ENCODE measurements around the gene COL5A1. TPM values are rescaled to one million over a fixed set of nuclear protein-coding genes. Genes with fewer than 3 reads are reported as not detected.
"Not testable (repeated sequence)": the region's sequence is repeated elsewhere in the genome, so short reads cannot be mapped to it uniquely, and the experiment has no call there.

COL5A1 gene
- total RNA-seq, 1 donor from 2014 or later: 2.8 TPM

GRCh38 chr9:134703730-134704114, 62.1 kb downstream of the COL5A1 start:
- ATAC-seq; DNase-seq (ENCODE audit: low spot score): not testable (repeated sequence)

- ATAC-seq (no peak), DNase-seq (ENCODE audit: low spot score) (no peak)
These were observed 62.9 kb downstream of the COL5A1 start for GRCh38 chr9:134704498-134704897.

- no peak for ATAC-seq
- no peak for DNase-seq (ENCODE audit: low spot score)
These were observed 64.2 kb downstream of the COL5A1 start for GRCh38 chr9:134705786-134706185.

GRCh38 chr9:134706522-134706921, 64.9 kb downstream of the COL5A1 start:
- DNase-seq (ENCODE audit: low spot score) (no peak), ATAC-seq (no peak)

- peak; percentile 35 for ATAC-seq
- DNase-seq (ENCODE audit: low spot score): no peak
These were observed 65.6 kb downstream of the COL5A1 start for GRCh38 chr9:134707031-134707680.

- DNase-seq (ENCODE audit: low spot score): no peak
- ATAC-seq: no peak
These were observed 66.4 kb downstream of the COL5A1 start for GRCh38 chr9:134707731-134708671.

GRCh38 chr9:134708672-134709038, 67.1 kb downstream of the COL5A1 start:
- no peak for DNase-seq (ENCODE audit: low spot score)
- no peak for ATAC-seq

- no peak for ATAC-seq
- no peak for DNase-seq (ENCODE audit: low spot score)
These were observed 68.1 kb downstream of the COL5A1 start for GRCh38 chr9:134709512-134710270.

- DNase-seq (ENCODE audit: low spot score) (no peak), ATAC-seq (no peak)
These were observed 68.6 kb downstream of the COL5A1 start for GRCh38 chr9:134710271-134710540.

- ATAC-seq (no peak), DNase-seq (ENCODE audit: low spot score) (no peak)
These were observed 69.3 kb downstream of the COL5A1 start for GRCh38 chr9:134710901-134711300.

- no peak for ATAC-seq
- no peak for DNase-seq (ENCODE audit: low spot score)
These were observed 70.6 kb downstream of the COL5A1 start for GRCh38 chr9:134712243-134712642.

- DNase-seq (ENCODE audit: low spot score): no peak
- no peak for ATAC-seq
These were observed 71.3 kb downstream of the COL5A1 start for GRCh38 chr9:134712926-134713325.

- not testable (repeated sequence) for ATAC-seq; DNase-seq (ENCODE audit: low spot score)
These were observed 73.9 kb downstream of the COL5A1 start for GRCh38 chr9:134715536-134715935.

GRCh38 chr9:134716067-134716466, 74.5 kb downstream of the COL5A1 start:
- DNase-seq (ENCODE audit: low spot score) (no peak), ATAC-seq (no peak)

- ATAC-seq (no peak), DNase-seq (ENCODE audit: low spot score) (no peak)
These were observed 75.5 kb downstream of the COL5A1 start for GRCh38 chr9:134717056-134717455.

- ATAC-seq: no peak
- DNase-seq (ENCODE audit: low spot score): no peak
These were observed 76.5 kb downstream of the COL5A1 start for GRCh38 chr9:134717924-134718645.

GRCh38 chr9:134719331-134719730, 77.7 kb downstream of the COL5A1 start:
- no peak for ATAC-seq
- DNase-seq (ENCODE audit: low spot score): no peak

- DNase-seq (ENCODE audit: low spot score): no peak
- no peak for ATAC-seq
These were observed 78.6 kb downstream of the COL5A1 start for GRCh38 chr9:134720136-134720753.

- no peak for ATAC-seq
- DNase-seq (ENCODE audit: low spot score): no peak
These were observed 79.2 kb downstream of the COL5A1 start for GRCh38 chr9:134720796-134721195.

GRCh38 chr9:134721344-134721743, 79.7 kb downstream of the COL5A1 start:
- ATAC-seq (no peak), DNase-seq (ENCODE audit: low spot score) (no peak)

Measured in left lobe of liver (tissue), 2 donors.